OCI-LY1 (cell line): ENCODE results near the gene CHST15.

Experiments
- H2AFZ ChIP-seq: fragments of 200-600 bp; sonication (generic), shearing (Covaris generic); 2 replicates; pipeline ENCODE4 v1.6.0; 2014; ENCODE audit warnings: antibody characterized with exemption, mild to moderate bottlenecking, low read length
- H3F3A ChIP-seq: fragments of 200-600 bp; sonication (generic), shearing (Covaris generic); 2 replicates; pipeline ENCODE4 v1.6.0; 2014; ENCODE audit warnings: mild to moderate bottlenecking, antibody characterized with exemption, low read length, moderate library complexity; ENCODE audit not compliant: insufficient read depth
- H3K27ac ChIP-seq: fragments of 200-600 bp; sonication (generic); 2 replicates; pipeline ENCODE4 v1.5.1; 2014; ENCODE audit warnings: low read length, mixed run types, mild to moderate bottlenecking, low read depth; ENCODE audit not compliant: poor library complexity, severe bottlenecking
- H3K27me3 ChIP-seq: fragments of 200-600 bp; sonication (generic); 2 replicates; pipeline ENCODE4 v1.6.0; 2014; ENCODE audit warnings: antibody characterized with exemption, mild to moderate bottlenecking, low read length, moderate library complexity; ENCODE audit not compliant: insufficient read depth
- H3K36me3 ChIP-seq: fragments of 200-600 bp; sonication (generic); 2 replicates; pipeline ENCODE4 v1.6.1; 2014; ENCODE audit warnings: mild to moderate bottlenecking, antibody characterized with exemption, low read length, moderate library complexity, mixed read lengths; ENCODE audit not compliant: insufficient read depth
- H3K4me1 ChIP-seq: fragments of 200-600 bp; sonication (generic); 2 replicates; pipeline ENCODE4 v1.5.1; 2014; ENCODE audit warnings: mild to moderate bottlenecking, low read length, moderate library complexity; ENCODE audit not compliant: insufficient read depth, severe bottlenecking
- H3K4me2 ChIP-seq: fragments of 200-600 bp; sonication (generic), shearing (Covaris generic); 2 replicates; pipeline ENCODE4 v1.6.1; 2014; ENCODE audit warnings: low read length
- H3K4me3 ChIP-seq: fragments of 200-600 bp; sonication (generic); 2 replicates; pipeline ENCODE4 v1.5.1; 2014; ENCODE audit warnings: low read length, low read depth, mild to moderate bottlenecking, mixed read lengths; ENCODE audit not compliant: poor library complexity, severe bottlenecking
- H3K79me2 ChIP-seq: fragments of 200-600 bp; shearing (Covaris generic); 2 replicates; pipeline ENCODE4 v1.6.1; 2016; ENCODE audit warnings: mixed run types, low read length, mixed read lengths; ENCODE audit not compliant: insufficient read depth
- H3K9ac ChIP-seq: fragments of 200-600 bp; sonication (generic), shearing (Covaris generic); 2 replicates; pipeline ENCODE4 v1.6.1; 2014; ENCODE audit warnings: mild to moderate bottlenecking, low read length, mixed read lengths
- H3K9me2 ChIP-seq: fragments of 200-600 bp; sonication (generic), shearing (Covaris generic); 2 replicates; pipeline ENCODE4 v1.6.1; 2014; ENCODE audit warnings: low read depth, mild to moderate bottlenecking, low read length, mixed read lengths
- H3K9me3 ChIP-seq: fragments of 200-600 bp; shearing (Covaris generic); 2 replicates; pipeline ENCODE4 v1.6.1; 2014; ENCODE audit warnings: low read length, mixed read lengths
- H4K20me1 ChIP-seq: fragments of 200-600 bp; sonication (generic), shearing (Covaris generic); 2 replicates; pipeline ENCODE4 v1.6.0; 2016; ENCODE audit warnings: mild to moderate bottlenecking, low read length; ENCODE audit not compliant: insufficient read depth
- EZH2 ChIP-seq: fragments of 200-600 bp; sonication (generic), shearing (Covaris generic); IDR thresholded peaks from 2 replicates; pipeline ENCODE4 v1.8.0; 2017; ENCODE audit warnings: borderline replicate concordance, mixed run types, mild to moderate bottlenecking, antibody characterized with exemption, low read length, moderate library complexity, mixed read lengths
- TF ChIP-seq, protein P1 (sequence below): fragments of 200-600 bp; sonication (generic), shearing (Covaris generic); IDR thresholded peaks from 2 replicates; pipeline ENCODE4 v1.5.1; 2017; ENCODE audit warnings: mild to moderate bottlenecking, antibody characterized with exemption, low read length, moderate library complexity, mixed read lengths

Gene CHST15

DNA sequence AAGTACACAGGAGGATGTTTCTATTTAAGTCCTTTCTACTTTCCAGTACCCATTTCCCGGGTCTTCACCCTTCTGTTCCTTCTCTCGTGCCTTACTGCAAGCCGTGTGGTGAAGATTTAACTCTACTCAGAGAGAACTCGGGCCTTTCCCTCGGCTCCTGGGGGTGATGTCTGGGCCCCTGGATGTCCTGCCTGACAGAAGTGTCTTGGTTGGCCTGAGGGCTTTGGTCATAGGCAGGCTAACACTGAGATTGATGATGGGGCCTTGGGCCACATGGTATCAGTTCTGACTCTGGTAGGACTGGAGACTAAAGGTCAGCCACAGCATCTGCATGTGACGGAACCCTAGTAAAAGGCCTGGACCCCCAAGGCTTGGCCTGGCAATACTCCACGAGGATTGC is 80.4 kb downstream of the CHST15 start:
- Histone ChIP-seq H3K36me3 (peaks cover 57% of the 10 kb centered on the region), H3K27me3 (no peaks in the 10 kb centered on the region), H4K20me1 (no peaks in the 10 kb centered on the region), H3K9me2 (no peaks in the 10 kb centered on the region), H3K4me2 (no peak overlapping the region), H3K9ac (no peak overlapping the region), H3K4me1 (no peaks in the 10 kb centered on the region), H3K4me3 (no peak overlapping the region), H3F3A (no peaks in the 10 kb centered on the region), H3K27ac (no peak overlapping the region), H3K9me3 (peaks cover 13% of the 10 kb centered on the region; the same call in 1 of the 2 replicates), H3K79me2 (no peaks in the 10 kb centered on the region), H2AFZ (no peak overlapping the region)
- TF ChIP-seq EZH2: no peak
- TF ChIP-seq, protein P1, sequence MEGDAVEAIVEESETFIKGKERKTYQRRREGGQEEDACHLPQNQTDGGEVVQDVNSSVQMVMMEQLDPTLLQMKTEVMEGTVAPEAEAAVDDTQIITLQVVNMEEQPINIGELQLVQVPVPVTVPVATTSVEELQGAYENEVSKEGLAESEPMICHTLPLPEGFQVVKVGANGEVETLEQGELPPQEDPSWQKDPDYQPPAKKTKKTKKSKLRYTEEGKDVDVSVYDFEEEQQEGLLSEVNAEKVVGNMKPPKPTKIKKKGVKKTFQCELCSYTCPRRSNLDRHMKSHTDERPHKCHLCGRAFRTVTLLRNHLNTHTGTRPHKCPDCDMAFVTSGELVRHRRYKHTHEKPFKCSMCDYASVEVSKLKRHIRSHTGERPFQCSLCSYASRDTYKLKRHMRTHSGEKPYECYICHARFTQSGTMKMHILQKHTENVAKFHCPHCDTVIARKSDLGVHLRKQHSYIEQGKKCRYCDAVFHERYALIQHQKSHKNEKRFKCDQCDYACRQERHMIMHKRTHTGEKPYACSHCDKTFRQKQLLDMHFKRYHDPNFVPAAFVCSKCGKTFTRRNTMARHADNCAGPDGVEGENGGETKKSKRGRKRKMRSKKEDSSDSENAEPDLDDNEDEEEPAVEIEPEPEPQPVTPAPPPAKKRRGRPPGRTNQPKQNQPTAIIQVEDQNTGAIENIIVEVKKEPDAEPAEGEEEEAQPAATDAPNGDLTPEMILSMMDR: no peak

DNA sequence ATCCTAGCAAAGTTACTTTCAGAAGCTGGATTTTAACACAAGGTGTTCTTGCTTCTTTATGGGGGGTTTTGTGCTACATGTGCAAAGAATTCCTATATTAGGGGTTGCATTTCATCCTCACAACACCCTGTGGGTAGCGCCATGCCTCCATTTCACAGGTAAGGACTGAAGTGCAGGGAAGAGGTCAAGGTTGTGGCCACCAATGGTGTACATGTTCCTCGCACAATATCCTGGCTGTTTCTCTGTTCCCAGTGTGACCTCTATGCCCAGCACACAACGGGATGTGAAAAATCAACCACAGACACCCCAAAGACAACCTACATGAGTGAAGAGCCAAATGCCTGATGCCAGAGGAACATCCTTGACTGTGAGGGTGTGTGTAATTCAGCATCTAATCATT is 80.8 kb downstream of the CHST15 start:
- Histone ChIP-seq H3K79me2 (no peaks in the 10 kb centered on the region), H3K9ac (no peak overlapping the region), H3K9me2 (no peaks in the 10 kb centered on the region), H3K4me1 (no peaks in the 10 kb centered on the region), H2AFZ (no peak overlapping the region), H3K27me3 (no peaks in the 10 kb centered on the region), H3K27ac (no peak overlapping the region), H3K4me2 (no peak overlapping the region), H3K4me3 (no peak overlapping the region), H3K36me3 (peaks cover 59% of the 10 kb centered on the region), H4K20me1 (no peaks in the 10 kb centered on the region), H3F3A (no peaks in the 10 kb centered on the region), H3K9me3 (peaks cover 13% of the 10 kb centered on the region; the same call in 1 of the 2 replicates)
- TF ChIP-seq, protein P1: no peak
- no peak for TF ChIP-seq EZH2

DNA sequence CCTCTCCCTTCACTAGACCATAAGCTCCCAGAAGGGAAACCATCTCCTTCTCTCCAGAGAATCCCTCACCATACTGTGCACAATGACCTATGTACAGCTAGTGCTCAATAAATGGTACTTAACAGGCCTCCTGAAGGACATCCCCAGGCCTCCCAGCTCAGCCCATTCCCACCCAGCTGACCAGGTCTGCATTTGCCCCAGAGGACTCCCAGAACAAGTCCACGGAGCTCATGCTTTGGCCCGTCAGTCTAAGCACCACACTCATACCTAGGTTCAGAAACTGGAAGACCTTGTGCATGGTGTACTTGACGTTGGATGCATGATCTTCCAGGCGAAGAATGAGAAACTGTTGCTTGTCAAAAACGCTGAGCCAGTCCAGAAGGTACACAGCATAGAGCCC is 81.3 kb downstream of the CHST15 start:
- H3K4me2 ChIP-seq: no peak overlapping the region
- H3K36me3 ChIP-seq: peaks cover 59% of the 10 kb centered on the region
- H4K20me1 ChIP-seq: no peaks in the 10 kb centered on the region
- H3K4me3 ChIP-seq: no peak overlapping the region
- H3K4me1 ChIP-seq: peaks cover 4% of the 10 kb centered on the region
- H3K9me3 ChIP-seq: peaks cover 13% of the 10 kb centered on the region; the same call in 1 of the 2 replicates
- TF ChIP-seq, protein P1: no peak
- no peak for TF ChIP-seq EZH2
- H3K27ac ChIP-seq: no peak overlapping the region
- H3K9me2 ChIP-seq: no peaks in the 10 kb centered on the region
- no peak overlapping the region for H2AFZ ChIP-seq
- no peaks in the 10 kb centered on the region for H3F3A ChIP-seq
- H3K27me3 ChIP-seq: no peaks in the 10 kb centered on the region
- H3K9ac ChIP-seq: no peak overlapping the region
- no peaks in the 10 kb centered on the region for H3K79me2 ChIP-seq
